Measurements from ENCODE around the gene BTBD9. TPM values are rescaled to one million over a fixed set of nuclear protein-coding genes. Genes with fewer than 3 reads are reported as not detected.

The BTBD9 gene
- total RNA-seq, 1 donor from 2014 or later = 24.1 TPM

- Histone ChIP-seq H3K9me3 (no peaks in the 10 kb centered on the region), H3K27me3 (no peaks in the 10 kb centered on the region), H3K4me1 (no peaks in the 10 kb centered on the region), H3K4me3 (no peak overlapping the region), H3K36me3 (no peaks in the 10 kb centered on the region), H3K27ac (no peak overlapping the region)
- no peak for TF ChIP-seq CTCF (IDR thresholded peaks at IDR 0.05)
- no peak for TF ChIP-seq POLR2A (IDR thresholded peaks at IDR 0.05)
- TF ChIP-seq POLR2AphosphoS5 (IDR thresholded peaks at IDR 0.05; ENCODE audit: insufficient read depth in 1 of 2, low read depth in 1 of 2) = no peak
- DNase-seq (ENCODE audit: extremely low spot score in 2 of 2) = no peak
- intact Hi-C loops (cut with DNase I) = no loop called here
Observed at GRCh38 chr6:38341496-38341895, 298.2 kb downstream of the BTBD9 start.

- TF ChIP-seq POLR2A (IDR thresholded peaks at IDR 0.05) (no peak), POLR2AphosphoS5 (IDR thresholded peaks at IDR 0.05; ENCODE audit: insufficient read depth in 1 of 2, low read depth in 1 of 2) (no peak), CTCF (IDR thresholded peaks at IDR 0.05) (no peak)
- Histone ChIP-seq H3K9me3 (no peaks in the 10 kb centered on the region), H3K4me3 (no peak overlapping the region), H3K27me3 (no peaks in the 10 kb centered on the region), H3K36me3 (no peaks in the 10 kb centered on the region), H3K27ac (no peak overlapping the region), H3K4me1 (no peaks in the 10 kb centered on the region)
- intact Hi-C loops (cut with DNase I) = no loop called here
- DNase-seq (ENCODE audit: extremely low spot score in 2 of 2) = no peak
Observed at GRCh38 chr6:38339914-38340313, 299.8 kb downstream of the BTBD9 start.

GRCh38 chr6:38337819-38338465 lies 301.8 kb downstream of the BTBD9 start:
- H3K4me3 ChIP-seq = no peak overlapping the region
- no peak for TF ChIP-seq POLR2A (IDR thresholded peaks at IDR 0.05)
- TF ChIP-seq CTCF (IDR thresholded peaks at IDR 0.05) = no peak
- no peak for TF ChIP-seq POLR2AphosphoS5 (IDR thresholded peaks at IDR 0.05; ENCODE audit: insufficient read depth in 1 of 2, low read depth in 1 of 2)
- DNase-seq (ENCODE audit: extremely low spot score in 2 of 2) = no peak
- H3K36me3 ChIP-seq = no peaks in the 10 kb centered on the region
- H3K4me1 ChIP-seq = no peaks in the 10 kb centered on the region
- no peak overlapping the region for H3K27ac ChIP-seq
- H3K27me3 ChIP-seq = no peaks in the 10 kb centered on the region
- intact Hi-C loops (cut with DNase I) = no loop called here
- H3K9me3 ChIP-seq = no peaks in the 10 kb centered on the region

- H3K27me3 ChIP-seq = no peaks in the 10 kb centered on the region
- DNase-seq (ENCODE audit: extremely low spot score in 2 of 2) = no peak
- no peaks in the 10 kb centered on the region for H3K36me3 ChIP-seq
- no peak overlapping the region for H3K27ac ChIP-seq
- no peaks in the 10 kb centered on the region for H3K4me1 ChIP-seq
- TF ChIP-seq CTCF (IDR thresholded peaks at IDR 0.05) (no peak), POLR2AphosphoS5 (IDR thresholded peaks at IDR 0.05; ENCODE audit: insufficient read depth in 1 of 2, low read depth in 1 of 2) (no peak), POLR2A (IDR thresholded peaks at IDR 0.05) (no peak)
- no peak overlapping the region for H3K4me3 ChIP-seq
- H3K9me3 ChIP-seq = no peaks in the 10 kb centered on the region
- intact Hi-C loops (cut with DNase I) = no loop called here
Observed at GRCh38 chr6:38336922-38337321, 302.8 kb downstream of the BTBD9 start.

GRCh38 chr6:38326837-38327236 lies 312.9 kb downstream of the BTBD9 start:
- Histone ChIP-seq H3K4me1 (no peaks in the 10 kb centered on the region), H3K4me3 (no peak overlapping the region), H3K27me3 (no peaks in the 10 kb centered on the region), H3K9me3 (no peaks in the 10 kb centered on the region), H3K27ac (no peak overlapping the region), H3K36me3 (no peaks in the 10 kb centered on the region)
- DNase-seq (ENCODE audit: extremely low spot score in 2 of 2) = no peak
- intact Hi-C loops (cut with DNase I) = no loop called here
- no peak for TF ChIP-seq CTCF (IDR thresholded peaks at IDR 0.05)
- TF ChIP-seq POLR2A (IDR thresholded peaks at IDR 0.05) = no peak
- no peak for TF ChIP-seq POLR2AphosphoS5 (IDR thresholded peaks at IDR 0.05; ENCODE audit: insufficient read depth in 1 of 2, low read depth in 1 of 2)

Data from vagina (tissue), 2 donors.